Activated CD4-positive, alpha-beta T cell treated with anti-CD3 and anti-CD28 coated beads for 48 hours (primary cell): ENCODE results near the gene TINCR.
"Not testable (repeated sequence)": the region's sequence is repeated elsewhere in the genome, so short reads cannot be mapped to it uniquely, and the experiment has no call there.

Experiments used
- DNase-seq: peaks from one replicate; pipeline ENCODE4 v3.0.0-alpha.2; 2020

Gene TINCR

DNA sequence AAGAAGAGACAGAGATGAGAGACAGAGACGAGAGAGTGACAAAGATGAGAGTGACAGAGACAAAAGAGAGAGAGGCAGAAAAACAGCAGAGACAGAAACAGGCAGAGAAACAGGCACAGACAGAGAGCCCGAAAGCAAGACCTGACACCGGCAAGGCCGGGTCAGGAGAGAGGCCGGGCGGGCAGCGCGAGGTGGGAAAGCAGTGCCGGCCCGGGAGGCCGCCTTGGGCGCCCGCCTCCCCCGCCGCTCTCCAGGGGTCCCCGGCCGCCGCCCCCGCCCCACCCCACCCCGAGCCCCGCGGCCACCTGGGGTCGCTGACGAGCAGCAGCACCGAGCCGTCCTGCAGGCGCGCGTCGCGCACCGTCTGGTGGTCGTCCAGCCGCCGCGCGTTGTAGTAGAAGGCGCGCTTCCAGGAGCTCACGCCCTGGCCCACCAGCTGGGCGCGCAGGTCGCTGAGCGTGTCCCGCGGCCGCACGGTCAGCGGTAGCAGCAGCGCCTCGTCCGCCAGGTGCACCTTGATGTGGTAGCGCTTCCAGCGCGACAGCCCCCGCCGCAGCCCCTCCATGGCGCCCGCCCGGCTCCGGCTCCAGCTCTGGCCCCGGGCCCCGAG lies at the start of gene TINCR:
TSS of gene TINCR (minus strand) at position 594 of the 610 bp plus-strand sequence.
- no peak for DNase-seq

DNA sequence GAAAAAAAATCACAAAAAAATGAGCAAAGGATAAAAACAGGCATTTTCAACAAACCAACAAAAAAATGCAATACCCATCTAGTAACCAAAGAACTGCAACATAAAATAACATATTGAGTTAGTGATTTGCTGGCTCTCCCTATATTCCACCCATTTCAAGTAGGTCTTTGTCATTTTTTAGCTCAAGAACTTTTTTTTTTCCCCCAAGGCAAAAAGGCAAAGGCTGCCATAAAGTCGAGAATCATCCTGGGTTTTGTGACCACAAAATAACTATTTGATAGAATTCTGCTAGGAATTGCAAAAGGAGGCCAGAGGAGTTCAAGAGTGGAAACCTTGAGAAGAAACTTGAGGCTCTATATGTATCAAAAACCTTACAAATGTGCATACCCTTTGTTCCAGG lies 49.3 kb upstream of the TINCR start:
- DNase-seq = no peak

DNA sequence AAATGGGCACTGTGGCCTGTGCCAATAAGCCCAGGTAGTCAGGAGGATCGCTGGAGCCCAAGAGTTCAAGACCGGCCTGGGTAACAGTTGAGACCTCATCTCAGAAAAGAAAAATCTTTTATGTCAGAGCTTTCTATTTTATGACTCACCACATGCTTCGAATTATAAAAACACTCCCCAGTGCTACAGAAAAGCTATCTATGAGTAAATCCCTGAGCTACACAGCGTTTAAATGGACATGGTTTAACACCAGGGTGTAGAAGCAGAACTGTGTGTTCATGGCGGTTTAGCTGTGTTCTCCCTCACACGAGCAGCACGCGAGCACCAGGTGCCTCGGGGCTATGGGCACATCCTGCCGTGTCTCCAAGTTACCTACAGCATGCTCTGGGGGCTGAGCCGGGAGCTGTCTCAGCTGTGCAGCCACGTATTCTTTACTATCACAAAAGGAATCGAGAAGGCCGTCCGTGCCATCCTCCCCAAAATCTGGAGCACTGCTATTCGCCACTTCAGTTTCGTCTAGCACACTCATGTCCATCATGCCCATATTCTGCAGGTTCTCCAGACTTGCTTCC lies 48.1 kb upstream of the TINCR start:
- no peak for DNase-seq

DNA sequence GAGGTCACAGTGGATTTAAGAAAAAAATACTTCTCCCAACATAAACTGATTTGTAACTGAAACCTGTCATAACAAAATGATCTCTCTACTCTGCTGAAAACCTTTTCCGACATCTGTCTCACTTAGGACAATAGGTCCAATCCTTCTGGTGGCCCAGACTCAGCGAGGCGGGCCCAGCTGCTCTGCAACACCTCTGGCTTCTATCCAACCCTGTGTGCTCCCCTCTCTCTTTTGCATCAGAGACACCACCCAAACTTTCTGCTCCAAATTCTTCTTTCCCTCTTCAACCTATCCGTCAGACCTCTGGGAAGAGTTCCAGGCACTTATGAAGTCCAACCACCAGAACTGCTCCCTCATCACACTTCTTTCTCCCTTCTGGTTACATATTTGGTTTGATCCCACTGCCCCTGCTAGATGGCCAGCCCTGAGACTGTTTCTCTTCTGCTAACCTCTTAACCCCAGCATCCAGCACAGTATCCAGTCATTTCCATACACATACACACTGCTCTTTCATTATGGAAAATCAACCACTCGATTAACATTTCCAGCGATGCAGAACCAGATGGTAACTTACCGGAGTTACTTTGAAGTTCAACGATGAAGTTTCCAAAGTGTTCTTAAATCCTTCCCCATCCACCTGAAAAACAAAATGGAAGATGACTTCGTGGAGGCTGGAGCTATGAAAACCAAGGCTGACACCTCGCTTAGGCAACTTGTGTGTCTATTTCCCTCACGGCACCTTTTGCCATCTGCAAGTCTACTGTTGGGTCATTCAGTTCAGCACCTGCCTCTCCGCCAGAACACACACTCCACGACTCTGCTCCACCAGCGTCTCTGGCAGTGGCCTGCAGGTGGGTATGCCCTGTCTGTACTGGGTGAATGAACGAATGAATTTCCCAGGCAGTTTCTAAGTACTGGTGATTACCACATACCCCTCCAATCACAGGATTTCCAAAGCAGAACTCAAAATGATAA lies 45.4 kb upstream of the TINCR start:
- DNase-seq = no peak

DNA sequence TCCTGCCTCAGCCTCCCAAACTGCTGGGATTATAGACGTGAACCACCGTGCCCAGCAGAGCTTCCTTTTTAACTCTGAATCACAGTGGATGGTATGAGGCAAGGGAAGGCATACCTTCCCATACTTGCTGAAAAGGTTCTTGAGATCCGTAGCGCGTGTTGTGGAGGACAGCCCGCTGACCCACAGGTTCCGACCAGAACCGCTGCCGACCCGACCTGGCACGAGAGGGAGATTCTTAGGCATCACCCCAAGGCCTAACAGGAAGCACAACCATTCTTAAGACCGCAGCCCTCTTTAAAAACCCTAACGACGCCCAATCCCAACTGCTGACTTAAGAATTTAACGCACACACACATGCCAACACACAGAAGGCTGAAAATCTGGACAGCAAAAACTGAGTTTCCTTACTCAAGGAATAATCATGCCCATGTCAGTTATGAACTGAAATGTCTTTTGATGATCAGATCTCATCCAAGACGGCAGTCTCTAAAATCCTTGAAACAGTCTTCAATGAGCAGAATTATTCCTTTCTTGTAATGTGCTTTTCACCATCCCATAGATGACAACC lies 42.2 kb upstream of the TINCR start:
- no peak for DNase-seq

DNA sequence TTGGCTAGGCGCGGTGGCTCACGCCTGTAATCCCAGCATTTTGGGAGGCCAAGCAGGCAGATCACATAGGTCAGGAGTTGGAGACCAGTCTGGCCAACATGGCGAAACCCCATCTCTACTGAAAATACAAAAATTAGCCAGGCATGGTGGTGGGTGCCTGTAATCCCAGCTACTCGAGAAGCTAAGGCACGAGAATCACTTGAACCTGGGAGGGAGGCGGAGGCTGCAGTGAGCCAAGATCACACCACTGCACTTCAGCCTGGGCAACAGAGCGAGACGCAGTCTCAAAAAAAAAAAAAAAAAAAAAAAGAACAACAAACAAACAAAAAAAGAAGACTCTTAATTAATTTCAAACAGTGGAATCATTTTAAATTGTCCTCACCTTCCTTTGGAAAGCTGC lies 41.0 kb upstream of the TINCR start:
- DNase-seq = not testable (repeated sequence)

DNA sequence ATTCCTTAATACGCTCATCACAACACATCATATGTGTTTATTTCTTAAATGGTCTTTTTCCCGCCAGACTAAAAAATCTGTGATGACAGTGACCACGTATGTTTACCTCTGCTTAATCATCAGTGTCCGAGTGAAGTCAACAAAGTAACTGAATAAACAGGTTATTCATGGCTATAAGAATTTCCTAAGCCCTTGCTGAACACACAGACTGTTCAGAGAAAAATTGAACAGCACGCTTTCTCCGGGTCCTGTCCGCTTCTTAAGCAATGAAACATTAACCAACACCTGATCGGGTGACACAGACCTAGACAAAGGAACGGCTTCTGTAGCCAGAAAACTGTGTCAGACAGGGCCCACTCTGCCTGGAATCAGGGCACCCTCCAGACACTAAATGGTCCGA lies 40.5 kb upstream of the TINCR start:
- DNase-seq = no peak

DNA sequence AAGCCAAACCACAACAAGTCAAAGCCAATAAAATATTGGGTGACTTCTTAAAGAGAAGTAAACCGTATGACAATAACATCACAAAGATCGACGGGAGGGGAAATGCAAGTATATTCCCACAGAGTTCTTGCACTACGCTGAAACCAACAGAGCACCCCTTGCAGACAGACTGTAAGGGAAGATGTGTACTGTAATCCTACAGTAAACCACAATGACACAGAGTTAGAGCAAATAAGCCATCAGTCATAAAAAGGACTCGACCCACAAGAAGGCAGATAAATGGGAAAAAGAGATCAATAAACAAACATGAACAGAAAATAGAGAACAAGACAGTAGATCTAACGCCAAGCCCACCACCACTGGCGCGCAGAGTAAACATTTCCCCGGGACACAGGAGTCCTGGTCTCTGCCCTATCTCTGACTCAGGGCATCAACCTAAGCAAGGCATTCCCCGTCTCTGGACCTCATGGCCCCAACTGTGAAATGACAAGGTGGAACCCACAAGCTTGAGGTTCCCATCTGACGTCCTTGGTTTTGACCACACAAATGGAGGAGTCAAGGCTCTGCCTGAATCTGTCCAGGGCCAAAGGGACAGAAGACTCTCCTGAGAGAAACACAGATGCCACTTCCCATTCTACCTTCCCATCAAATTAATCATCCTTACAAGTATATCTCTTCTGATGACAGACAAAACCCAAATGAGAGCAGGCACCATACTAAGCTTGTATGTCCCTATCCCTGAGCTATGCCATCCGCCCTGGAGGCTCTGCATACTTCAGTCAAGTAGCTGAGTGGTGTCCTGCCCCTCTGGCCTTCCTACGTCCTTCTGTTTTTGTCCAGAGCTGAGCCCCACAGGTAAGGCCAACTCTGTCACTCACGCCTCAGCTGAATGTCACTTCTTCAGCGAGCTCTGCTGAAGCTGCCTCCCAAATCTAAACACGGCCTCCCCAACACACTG lies 39.8 kb upstream of the TINCR start:
- no peak for DNase-seq

DNA sequence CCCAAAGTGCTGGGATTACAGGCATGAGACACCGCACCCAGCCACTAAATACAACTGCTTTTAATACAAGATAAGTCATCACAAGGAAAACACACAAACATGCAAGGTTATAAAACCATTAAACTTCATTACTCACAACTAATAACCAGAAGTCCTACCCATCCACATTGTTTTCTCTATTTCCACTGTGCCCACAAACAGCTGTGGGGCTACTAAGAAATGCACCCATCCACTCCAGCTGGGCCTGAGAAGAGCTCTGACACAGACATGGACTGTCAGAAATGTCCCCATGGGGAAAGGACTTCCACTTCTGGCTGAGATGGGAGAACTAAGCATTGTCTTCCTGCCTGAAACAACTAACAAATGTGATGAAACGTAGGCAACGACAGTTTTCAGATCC lies 37.6 kb upstream of the TINCR start:
- no peak for DNase-seq

DNA sequence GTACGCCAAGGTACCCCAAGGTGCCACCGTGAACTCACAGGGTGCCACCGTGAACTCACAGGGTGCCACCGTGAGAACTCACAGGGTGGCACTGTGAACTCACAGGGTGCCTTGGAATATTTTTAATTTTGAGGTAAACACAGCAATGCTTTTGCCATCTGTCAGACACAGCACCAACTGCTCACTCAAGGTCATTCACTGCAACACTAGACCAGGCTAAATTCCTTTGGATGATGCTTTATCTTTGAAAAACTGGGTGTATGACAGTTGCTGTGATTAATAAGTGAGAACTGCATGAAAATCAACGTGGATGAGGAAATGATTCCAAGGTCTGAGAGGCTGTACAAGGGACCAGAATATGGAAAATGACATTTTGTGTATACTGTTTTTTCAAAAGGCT lies 35.9 kb upstream of the TINCR start:
- no peak for DNase-seq

DNA sequence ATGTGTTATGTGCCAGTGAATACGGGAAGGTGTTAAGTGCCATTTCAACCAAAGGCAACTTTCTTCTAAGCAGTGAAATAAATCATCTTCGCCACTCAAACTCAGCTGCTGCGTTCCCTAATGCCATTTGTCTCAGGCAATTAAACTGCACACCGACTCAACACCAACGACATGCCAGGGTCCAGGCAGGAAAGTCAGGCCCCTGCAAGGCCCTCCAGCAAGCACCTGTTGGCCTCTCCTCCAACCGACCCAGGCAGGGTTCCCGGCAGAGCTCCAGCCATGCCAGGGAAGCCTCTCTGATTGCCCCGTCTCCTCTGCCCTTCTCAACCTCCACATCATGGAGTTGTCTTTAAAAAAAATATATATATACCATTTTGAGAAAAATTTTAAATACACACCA lies 33.0 kb upstream of the TINCR start:
- no peak for DNase-seq

DNA sequence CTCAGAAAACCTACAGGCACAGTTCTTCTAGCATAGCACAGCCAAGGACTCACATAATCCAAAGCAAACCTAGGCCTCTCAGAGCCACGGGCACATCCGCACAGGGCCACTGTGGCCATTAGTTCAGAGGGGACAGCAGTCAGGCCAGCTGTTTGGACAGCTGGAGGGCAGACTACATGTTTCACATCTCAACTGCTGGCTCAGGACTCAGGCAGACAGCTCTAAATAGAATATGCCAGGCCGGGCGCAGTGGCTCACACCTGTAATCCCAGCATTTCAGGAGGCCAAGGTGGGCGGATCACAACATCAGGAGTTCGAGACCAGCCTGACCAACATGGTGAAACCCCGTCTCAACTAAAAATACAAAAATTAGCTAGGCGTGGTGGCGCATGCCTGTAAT lies 28.0 kb upstream of the TINCR start:
- DNase-seq = no peak

DNA sequence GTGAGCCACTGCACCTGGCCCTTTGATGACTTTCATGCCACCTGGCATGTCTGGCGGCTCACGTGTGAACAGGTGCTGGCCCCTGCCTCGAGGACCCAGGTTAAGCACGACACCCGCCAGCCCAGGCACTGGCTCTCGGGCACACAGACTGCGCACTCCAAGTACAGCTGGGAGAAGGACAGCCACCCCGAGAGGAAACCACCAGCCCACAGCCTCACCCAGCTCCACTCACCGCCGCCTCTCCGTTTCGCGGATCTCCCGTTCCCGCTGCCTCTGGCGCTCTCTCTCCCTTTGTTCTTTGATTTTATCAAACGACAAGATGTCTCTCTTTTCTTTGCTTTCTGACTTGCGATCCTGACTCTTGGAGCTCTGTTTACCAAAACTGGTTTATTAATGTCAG lies 27.4 kb upstream of the TINCR start:
- no peak for DNase-seq

DNA sequence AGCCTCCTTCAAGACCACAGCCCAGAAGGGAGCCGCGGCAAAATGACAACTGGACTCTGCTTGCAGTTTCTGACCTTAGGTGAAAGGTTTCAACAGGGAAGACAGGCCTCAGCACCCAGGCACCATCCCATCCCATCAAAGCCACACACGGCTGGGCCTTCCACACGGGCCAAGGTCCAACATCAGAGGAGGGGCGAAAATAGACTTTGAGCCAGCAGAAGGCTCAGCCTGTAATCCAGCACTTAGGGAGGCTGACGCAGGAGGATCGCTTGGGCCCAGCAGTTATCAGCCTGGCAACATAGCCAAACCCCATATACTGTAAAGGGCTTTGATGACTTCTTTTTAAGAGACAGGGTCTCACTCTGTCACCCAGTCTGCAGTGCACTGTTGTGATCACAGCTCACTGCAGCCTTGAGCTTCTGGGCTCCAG lies 26.8 kb upstream of the TINCR start:
- no peak for DNase-seq

DNA sequence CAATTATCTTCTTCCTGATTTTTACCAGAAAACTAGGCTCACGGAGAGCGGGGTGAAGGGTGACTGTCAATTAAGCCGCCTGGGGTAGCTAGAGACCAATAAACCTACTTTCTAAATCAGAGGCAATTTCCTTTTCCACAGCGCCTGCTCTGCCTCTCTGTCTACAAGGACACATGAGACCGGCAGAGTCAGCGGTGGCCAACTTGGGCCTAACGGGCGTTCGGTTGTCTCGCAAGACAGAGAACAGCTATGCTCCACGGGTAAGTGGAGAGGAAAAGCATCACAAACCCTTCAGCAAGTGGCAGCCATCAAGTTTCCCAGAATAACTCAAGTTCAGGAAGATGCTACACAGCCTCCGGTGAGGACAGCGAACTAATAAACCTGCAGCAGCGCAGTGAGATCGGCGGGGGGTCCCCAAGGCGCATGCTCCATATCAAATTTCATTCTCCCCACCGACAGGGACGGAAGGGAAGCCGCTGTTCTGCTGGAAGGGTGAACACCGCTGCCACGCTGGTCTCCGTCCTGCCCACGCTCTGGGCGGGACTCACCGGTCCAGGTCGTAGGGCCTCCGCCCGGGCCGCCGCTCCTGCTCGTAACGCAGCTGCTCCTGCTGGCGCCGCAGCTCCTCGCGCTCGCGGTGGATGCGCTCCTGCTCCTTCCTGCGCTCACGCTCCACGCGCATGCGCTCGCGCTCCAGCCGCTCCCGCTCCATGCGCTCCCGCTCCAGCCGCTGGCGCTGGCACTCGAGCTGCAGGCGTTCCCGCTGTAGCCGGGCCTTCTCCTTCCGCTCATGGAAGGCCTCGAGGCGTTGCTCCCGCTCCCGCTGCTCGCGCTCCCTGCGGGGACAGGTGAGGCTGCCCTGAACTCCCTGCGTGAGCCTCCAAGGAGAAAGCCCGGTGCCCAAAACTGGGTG lies 25.8 kb upstream of the TINCR start:
- DNase-seq = no peak

DNA sequence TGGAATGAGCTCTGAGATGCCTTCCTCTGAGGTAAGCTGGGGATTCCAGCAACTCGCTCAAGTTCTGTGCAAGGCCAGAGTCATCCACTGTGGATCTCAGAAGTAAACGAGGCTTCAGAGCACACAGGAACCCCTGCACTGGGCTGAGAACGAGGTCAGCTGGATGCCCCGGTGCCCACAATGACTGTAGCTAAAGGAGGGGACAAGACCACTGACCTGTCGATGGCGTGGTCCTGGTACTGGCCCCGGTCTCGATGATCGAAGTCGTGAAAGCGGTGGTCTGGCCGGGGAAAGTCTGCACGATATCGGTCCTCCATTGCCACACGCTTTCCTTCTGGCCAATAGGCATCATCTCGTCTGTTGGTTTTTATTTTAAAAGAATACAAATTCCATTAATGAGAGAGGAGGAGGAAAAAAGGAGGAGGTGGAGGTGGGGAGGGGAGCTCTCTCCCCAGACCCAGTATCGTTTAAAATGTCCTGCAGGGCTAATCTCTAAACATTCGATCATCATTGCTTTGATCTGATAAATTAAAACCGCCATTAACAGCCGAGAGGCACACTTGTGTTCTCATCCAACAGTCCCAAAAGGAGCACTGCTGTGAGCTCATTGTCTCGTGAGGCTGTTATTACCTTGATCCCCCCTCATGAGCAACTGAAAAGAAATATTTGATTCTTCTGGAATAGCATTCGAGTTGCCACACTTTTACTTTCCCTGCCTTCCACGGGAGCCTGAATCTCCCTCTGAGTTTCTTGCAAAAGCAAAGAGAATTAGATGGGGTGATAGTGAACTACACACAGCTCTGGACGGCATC lies 25.0 kb upstream of the TINCR start:
- no peak for DNase-seq

DNA sequence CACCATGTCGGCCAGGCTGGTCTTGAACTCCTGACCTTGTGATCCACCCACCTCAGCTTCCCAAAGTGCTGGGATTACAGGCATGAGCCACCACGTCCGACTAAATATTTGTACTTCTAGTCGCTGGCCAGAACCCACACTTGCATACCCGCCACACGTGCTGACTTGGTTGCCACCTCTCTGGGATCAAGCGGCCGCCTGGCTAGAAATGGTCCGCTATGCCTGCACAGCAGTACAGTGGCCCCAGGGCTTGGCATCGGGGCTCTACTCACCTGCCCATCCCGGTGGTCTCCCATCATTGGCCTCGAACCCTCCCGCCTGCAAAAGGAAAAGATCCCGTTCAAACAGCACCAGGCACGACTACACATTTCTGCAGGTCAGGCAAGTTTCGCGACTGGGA lies 23.7 kb upstream of the TINCR start:
- DNase-seq = no peak

DNA sequence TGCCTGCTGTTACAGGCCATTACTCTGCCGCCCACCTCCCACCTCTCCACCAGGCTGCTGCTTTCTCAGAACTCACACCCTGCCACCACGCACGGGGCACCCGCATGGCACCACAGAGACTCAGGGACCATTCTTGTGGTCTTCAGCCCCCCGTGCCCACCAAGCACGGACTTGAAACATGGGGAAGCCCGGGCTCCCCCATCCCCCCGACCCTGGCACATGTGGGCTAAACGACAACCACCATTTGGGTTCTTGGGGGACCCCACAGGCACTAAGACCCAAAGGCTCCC lies 23.1 kb upstream of the TINCR start:
- DNase-seq = no peak

DNA sequence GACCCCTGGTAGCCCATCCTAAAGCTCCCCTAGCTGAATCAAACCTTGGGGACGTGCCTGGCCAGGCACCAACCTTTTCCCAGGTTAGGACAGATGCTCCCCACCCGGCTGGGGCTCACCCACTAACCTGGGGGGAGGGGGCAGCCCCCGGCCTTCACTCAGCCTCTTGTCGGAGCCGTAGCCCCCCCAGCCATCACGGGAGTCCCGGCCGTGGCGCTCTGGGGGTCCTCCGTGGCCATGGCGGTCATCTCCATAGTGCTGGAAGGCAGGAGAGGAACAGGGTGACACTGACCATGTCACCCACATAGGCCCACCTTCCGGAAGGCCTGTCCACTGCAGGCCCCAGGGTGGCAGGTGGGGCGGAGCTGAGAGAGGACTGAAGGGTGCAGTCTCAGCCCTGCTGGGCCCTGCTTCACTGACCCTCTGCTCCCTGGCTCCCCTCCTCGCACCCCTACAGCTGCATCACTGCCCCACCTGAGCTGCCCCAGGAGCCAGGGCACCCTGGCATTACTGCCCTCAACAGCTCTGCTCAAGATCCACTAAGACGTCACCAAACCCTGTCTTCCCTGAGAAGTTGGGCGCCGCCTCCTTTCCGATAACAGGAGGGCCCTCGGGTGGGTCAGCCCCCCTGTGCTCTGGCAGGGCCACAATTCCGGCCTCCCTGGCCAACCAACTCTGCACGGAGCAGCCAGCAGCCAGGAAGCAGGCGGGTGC lies 22.6 kb upstream of the TINCR start:
- no peak for DNase-seq
